GM21825 (cell line): Measurements from ENCODE around the gene C20orf204.

Source experiments
- ATAC-seq: cut with Tn5 transposase; IDR thresholded peaks from one replicate; pipeline ENCODE4 v1.9.1; 2021; ENCODE audit warnings: mild to moderate bottlenecking, moderate library complexity; ENCODE audit not compliant: unreplicated experiment

C20orf204 gene

DNA sequence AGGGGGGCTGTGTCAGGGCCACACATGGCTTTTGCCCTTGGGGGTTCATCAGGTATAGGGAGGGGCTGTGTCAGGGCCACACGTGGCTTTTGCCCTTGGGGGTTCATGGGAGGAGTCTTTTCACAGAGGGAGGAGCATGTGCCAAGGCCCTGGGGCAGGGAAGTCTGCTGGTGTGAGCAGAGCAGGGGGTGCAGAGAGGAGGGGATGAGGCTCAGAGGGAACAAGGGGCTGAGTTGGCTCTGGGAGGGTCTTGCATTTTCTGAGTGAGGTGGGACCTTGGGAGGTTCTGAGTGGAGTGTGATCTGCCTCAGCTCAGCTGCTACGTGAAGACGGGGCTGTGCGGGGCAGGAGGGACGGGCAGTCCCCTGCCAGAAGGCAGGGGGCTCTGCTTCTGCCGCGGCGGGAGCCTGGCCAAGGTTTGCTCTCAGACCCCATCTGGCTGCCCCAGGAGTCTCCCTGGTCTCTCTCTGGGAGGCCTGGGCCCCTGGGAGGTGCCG, 19.5 kb downstream of the C20orf204 start:
- no peak for ATAC-seq

DNA sequence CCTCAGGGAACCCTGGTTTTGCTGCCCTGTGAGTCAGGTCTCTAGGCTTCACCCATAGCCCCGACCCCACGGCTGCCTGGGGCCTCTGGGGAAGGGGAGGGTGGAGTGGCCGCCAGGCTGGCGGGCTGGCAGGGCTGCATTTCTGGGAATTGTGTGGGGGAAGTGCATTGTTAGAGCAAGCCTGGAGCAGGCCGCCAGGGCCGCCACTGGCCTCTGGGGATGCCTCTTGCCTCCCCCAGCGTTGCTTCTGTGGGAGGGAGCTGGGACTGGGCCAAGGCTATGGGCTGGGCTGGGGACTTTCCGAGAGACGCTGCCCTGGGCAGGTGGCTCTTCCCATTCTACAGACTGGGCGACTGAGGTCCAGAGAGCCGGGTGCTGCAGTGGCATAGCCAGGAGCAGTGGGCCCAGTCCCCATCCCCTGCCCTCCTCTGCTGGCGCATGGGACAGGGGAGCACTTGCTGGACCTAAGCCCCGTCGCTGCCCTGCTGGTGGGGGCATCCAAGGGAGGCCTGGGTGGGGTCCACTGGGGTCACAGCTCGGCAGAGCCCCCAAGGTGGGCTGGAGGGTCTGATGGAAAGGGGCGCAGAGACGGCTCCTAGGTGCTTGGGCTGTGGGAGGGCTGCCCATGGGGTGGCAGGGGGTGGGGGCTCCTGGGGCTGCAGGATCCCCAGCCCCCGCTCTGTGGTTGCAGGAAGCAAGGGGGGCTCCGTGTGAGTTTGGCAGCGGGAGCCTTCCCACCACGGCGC, 20.1 kb downstream of the C20orf204 start:
- ATAC-seq, result no peak

DNA sequence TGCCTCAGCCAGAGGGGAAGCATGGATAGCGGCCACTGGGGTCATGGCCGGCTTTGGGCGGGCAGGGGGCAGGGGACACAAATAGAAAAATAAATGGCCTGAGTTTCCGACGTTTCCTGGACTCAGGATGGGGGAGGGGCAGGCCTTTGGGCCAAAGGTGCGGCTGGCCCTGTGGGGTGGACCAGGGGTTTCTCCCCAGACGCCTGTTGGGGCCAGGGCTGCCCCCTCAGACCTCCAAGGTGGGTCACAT, 20.6 kb downstream of the C20orf204 start:
- no peak for ATAC-seq

DNA sequence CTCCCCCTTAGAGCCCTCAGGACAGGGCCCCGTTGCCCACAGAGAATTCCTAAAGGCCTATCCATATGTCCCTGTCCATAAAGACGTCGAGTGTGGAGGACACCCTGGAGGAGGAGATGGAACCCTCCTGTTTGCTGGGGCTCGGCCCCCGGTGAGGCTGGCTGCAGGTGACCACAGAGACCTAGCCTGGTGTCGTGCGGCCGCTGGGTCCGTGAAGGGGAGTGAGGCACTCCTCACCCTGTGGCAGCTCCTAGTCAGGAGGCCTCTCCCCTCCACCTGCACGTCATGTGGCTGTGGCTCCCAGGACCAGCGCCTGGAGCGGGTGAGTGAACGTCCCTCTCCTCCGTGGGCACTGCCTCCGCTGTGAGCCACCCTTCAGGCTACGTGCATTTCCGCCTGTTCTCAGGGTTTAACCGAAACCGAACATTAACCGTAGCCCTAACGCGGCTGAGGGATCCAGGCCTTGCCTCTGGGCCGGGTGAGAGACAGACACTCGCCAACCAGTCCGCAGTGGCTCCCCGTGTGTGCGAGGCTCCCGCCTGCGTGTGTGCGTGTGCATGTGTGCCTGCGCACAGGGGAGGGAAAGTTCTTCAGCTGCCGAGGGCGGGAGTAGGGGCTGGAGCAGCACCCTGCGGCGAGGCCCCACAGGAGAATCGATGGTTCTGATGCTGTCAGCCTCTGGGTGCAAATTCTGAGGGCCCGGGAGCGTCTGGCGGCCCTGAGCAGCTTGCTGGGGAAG, 21.1 kb downstream of the C20orf204 start:
- ATAC-seq, result no peak

DNA sequence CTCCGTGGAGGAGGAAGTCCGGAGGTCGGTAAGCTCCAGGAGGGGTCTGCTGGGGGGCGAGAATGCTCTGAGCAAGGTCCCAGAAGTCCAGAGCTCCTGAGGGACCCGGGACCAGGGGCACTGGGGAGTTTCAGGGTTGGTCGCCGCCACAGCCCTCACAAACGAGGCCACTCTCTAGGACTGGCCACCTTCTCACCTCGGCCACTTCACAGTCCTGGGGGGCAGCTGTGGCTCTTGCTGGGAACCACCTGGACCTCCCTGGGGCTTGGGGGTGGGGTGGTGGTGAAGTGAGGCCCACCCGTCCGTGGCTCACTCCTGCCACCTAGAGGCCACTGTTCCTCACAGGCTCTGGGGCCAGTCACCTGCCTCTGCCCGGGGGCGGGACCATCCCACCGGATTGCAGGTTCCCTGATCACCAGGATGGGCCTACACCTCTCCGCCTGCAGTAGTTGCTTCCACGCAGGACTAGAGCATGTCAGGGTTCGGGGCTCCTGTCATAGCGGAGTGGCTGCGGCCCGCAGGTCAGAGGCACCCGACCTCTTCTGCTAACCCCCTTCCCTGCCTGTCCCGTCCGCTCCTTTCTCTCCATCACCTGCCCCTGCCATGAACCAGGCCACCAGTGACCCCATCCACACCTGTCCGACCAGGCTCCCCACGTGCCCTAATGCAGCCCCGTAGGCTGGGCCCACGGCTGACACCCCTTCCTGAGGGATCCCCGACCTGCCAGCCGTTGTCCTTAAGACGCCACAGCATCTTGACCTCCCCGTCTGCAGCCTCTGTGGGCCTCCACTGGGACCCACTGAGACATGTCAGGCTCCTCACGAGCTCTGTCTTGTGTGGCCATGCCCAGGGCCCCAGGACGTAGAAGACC, 21.9 kb downstream of the C20orf204 start:
- ATAC-seq, result peak; percentile 38

GRCh38 chr20:64058536-64058935, 22.6 kb downstream of the C20orf204 start:
- no peak for ATAC-seq

DNA sequence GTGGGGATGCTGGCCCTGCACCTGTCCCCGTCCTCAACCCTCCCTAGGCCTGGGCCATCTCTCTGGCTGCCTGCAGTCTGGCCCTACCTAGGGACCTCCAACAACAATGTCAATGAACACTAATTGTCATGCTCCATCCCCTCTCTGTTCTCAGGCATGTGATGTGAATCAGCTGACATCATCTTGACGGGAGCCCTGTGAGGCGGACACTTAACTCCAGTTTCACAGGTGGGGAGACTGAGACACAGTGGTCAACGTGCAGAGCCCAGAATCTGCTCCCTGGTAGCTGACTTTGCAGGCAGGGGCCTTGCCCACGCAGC, 26.3 kb downstream of the C20orf204 start:
- ATAC-seq, result no peak

DNA sequence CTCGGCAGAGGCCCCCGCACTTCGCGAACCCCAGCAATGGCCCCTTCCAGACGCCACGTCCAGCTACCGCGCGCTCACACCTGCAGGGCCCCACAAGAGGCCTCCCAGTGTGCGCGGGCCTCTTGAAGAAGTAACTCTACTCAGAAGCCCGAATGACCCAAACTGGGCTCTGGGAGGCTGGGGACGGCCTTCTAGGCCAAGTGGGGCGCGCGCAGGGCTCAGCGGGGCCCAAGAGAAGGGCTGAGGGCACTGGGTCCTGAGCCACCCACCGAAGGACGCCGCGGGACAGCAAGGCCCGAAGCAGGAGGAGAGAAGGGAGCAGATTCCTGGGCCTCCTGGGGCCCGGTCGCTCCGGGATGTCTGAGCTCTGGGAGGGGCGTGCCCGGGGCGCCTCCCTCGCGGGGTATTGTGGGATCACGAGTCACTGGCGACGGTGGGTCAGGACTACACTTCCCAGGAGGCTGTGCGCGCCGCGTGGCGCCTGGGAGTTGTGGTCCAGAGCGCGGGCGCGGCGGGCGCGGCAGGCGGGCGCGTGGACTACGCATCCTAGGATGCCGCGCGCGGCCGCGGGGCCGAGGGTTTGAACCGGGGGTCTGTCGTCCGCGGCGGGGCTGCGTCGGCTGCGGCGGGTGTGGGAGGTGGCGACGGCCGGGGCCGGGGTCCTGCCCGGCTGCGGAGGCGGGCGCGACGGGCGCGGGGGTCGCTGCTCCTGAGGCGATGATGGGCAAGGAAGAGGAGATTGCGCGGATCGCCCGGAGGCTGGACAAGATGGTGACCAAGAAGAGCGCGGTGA, 26.8 kb downstream of the C20orf204 start, which contains the start of gene TCEA2:
TSS of gene TCEA2 (plus strand) at position 603 of the 793 bp plus-strand sequence. CDS start at position 718, 115 bp downstream.
- ATAC-seq, result peak; percentile 66

DNA sequence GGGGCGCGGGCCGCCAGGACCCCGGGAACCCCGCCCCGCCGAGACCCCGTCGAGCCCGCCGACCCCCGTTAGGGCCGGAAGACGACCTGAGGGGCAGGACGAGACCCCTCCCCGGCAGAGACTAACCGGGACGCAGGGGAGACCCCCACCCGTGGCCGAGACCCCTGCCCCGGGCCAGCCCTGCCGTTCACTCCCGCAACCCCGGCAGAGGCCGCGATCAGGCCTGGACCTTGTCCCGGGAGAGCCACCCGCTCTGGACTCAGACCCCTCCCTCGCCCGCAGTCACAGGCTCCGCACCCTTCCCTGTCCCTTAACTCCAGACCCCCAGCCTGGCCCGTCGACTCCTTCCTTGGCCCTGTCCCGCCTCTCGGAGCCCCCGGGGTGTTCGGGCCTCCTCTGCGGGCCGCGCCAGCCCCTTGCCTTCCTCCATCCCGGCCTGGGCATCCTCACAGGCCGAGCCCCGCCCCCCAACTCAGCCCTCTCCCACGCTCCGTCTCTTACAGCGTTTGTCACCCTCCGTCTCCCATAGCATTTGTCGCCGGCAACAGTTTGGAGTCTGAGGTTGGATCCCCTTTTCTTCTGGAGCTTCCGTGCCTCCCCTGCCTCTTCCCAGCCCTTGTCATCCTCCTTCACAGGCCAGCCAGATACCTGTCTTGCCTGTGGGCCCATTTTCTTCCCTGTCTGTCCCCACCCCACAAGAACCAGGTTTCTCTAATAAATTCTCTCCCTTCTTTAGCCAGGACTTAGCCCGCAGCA, 27.6 kb downstream of the C20orf204 start:
- ATAC-seq, result no peak

DNA sequence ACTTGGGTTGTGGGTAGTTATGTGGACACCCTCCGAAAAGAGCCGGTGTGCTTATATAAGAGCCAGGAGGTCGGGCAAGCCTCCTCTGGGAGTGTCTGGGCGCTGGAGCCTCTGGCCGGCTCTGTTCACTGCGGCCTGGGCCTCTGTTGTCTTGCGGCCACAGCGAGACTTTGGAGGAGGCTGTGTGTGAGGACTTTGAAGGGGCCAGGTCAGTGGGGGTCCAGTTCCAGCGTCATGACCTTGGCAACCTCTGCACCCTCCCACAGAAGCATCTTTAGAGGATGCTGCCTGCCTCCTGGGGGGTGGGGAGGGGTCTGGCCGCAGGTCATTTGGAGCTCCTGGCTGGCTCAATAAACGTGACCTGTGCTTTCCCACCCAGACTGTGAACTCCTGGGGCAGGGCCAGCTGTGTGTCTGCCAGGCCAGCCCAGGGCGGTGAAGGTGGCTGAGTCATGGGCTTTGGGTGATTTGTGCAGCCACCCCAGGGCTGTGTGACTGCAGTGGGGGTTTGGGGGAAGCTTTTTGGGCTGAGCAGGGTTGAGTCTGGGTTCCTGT, 28.2 kb downstream of the C20orf204 start:
- ATAC-seq, result no peak

- no peak for ATAC-seq
These were observed 29.3 kb downstream of the C20orf204 start for GRCh38 chr20:64065062-64065973.

- peak; percentile 42 for ATAC-seq
These were observed 30.0 kb downstream of the C20orf204 start for GRCh38 chr20:64065974-64066343.

- ATAC-seq, result no peak
These were observed 31.1 kb downstream of the C20orf204 start for GRCh38 chr20:64067005-64067632.

DNA sequence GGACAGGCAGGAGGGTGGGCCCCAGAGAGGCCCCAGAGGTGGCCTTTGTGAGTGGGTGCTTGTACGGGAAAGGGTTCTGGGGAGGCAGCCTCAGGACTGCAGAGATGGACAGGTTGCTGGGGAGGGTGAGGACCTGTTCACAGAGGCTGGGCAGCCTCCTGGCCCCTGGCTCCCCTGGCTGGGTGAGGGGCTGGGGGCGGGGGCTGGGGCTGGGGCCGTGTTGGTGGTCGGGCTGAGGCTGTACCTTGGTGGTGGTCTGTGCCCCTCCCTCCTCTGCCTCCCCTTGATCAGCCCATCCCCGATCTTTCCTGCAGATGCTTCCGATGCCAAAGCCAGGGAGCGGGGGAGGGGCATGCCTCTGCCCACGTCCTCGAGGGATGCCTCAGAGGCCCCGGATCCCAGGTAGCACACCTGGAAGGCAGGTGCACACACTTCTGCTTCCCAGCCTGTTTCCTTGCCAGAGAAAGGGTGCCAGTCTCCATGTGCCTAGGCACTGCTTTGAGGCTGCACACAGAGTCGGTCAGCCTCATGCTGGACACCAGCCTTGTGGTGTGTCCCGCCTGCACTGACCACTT, 31.8 kb downstream of the C20orf204 start:
- no peak for ATAC-seq

GRCh38 chr20:64068386-64069208, 32.6 kb downstream of the C20orf204 start:
- no peak for ATAC-seq

DNA sequence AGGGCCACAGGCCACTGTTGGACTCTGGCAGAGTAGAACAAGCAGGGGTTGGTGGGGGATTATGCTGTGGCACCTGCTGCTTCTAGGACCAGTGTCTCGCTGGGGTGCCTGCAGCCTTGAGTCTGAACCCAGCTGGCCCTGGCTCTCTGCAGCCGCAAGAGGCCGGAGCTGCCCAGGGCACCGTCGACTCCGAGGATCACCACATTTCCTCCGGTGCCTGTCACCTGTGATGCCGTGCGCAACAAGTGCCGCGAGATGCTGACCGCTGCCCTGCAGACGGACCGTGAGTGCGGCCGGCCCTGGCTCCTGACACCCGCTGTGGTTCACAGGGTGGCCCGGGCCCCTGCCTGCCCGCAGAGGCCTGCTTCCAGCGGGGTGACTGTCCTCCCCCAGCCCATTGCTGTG, 33.2 kb downstream of the C20orf204 start:
- ATAC-seq, result no peak

- ATAC-seq, result no peak
These were observed 33.7 kb downstream of the C20orf204 start for GRCh38 chr20:64069614-64070243.
